ENCODE results near the gene GLT1D1.
A peak's percentile ranks its signal among the peaks of the same experiment; 100 is the strongest.

GLT1D1 gene

GRCh38 chr12:128914908-128915563 lies 61.8 kb downstream of the GLT1D1 start:
- no peak for DNase-seq (ENCODE audit: low spot score)

DNA sequence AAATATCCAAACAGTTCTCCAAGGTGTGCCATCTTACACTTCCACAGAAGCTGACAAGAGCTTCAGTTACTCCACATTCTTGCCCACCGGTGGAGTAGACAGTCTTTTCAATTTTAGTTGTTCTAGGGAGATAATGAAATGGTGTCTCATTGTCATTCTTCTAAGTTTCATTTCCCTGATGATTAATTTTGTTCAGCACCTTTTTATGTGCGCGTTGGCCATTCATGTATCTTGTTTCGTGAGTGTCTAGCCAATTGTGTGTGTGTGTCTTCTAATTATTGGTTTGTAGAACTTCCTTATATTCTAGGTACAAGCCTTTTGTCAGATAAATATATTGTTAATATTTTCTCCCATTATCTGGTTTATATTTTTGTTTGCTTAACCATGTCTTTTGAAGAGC lies 63.1 kb downstream of the GLT1D1 start:
- DNase-seq (ENCODE audit: low spot score): no peak

DNA sequence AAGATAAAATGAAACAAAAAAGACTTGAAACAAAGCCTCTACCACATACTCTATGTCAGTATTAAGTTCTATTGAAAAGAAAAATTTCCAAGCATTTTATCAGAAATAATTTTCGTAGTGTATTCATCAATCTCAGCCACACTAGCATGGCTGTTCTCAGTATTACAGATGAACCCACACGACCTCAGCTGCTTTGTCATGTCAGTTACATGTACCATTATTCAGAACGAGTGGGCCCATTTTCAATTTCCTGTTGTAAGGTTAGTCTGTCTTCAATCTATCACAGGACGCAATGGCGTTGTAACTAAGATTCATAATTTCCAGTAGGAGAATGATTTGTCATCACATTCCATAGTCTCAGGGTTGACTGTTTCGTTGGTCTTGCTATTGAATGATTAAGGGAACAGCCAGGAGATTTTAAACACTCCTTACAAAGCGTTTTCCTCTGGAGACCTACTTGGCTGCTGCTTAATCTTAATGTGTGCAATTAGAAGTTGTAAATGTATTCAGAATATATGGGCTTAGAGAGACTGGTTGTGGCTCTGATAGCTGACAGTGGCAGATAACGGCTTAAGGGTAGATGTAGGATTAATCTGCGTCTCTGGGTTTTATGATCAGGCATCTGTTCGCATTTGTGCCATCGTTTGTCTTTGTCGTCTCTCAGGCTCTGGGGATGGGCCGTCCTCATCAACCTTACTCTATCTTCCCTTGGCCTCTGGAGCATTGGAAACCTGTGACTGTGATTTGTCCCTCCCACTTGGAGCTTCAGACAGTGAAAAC lies 65.4 kb downstream of the GLT1D1 start:
- peak; percentile 43 for DNase-seq (ENCODE audit: low spot score)

DNA sequence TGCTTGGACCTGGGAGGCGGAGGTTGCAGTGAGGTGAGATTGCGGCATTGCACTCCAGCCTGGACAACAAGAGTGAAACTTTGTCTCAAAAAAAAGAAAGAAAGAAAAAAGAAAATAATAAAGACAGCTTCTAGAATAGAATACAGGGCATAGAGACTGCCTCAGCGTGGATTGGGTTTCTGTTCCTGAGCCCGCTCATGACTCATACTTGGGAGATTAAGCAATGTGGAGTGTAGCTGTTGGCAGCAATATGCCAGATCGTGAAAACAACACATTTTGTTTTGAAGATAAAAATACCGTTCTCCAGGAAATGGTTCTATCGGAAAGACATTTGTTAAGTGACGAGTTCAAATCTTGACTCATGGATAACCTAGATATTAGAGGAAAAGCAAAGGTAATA lies 67.2 kb downstream of the GLT1D1 start:
- DNase-seq (ENCODE audit: low spot score): peak; percentile 37

GRCh38 chr12:128928361-128928760 lies 75.1 kb downstream of the GLT1D1 start:
- no peak for DNase-seq (ENCODE audit: low spot score)

DNA sequence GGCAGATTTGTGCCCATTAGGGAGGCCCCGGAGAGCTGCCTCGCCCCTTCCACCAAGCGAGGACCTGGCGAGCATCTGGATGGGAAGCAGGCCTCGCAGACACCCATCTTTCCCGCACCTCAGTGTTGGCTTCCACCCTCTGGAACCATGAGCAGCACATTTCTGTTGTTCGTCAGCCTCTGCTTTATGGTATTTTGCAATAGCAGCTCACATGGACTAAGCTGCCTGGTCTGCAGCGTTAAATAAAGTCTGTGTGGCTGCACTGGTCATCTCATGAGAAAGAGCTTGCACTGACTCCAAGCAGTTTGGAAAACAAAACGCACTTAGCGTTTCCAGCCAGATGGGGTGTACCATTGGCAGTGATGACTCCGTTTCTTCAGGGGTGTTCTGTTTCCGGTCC lies 75.8 kb downstream of the GLT1D1 start:
- DNase-seq (ENCODE audit: low spot score): no peak

GRCh38 chr12:128930606-128931005 lies 77.3 kb downstream of the GLT1D1 start:
- DNase-seq (ENCODE audit: low spot score): no peak

- DNase-seq (ENCODE audit: low spot score): no peak
Observed at GRCh38 chr12:128932521-128932920, 79.2 kb downstream of the GLT1D1 start.

- DNase-seq (ENCODE audit: low spot score): no peak
Observed at GRCh38 chr12:128933039-128933438, 79.8 kb downstream of the GLT1D1 start.

DNA sequence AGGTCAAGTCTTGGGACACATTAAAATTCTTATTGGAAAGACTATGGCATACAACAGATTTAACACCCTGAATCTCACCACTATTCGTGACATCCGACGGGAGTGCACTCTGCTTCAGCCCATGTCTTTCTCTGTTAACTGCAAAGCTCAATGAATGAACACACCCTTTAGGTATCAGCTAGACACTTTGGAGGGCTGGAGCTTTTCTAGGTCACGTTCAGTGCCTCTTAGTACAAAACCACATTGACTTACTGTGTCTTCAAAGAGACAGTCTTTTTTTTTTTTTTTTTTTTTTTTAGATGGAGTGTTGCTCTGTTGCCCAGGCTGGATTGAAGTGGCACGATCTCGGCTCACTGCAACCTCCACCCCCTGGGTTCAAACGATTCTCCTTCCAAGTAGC lies 80.6 kb downstream of the GLT1D1 start:
- DNase-seq (ENCODE audit: low spot score): no peak

DNA sequence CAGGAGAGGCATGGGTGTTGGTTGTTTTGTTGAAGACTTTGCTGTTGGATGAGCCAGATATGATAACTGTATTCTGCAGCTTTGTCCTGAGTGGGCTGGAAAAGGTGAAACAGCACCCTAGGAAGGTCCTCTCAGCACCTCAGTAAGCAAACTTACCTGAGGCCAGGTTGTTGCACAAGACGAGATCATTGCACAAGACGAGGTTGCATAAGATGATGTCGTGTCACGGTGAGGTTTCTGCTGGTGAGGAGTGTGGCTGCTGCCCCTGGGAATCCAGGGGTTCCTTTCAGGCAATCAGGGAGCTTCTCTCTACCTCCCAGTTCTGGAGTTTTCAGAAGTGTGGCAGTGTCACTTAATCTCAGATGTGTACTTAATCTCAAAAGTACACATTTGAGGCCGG lies 85.6 kb downstream of the GLT1D1 start:
- DNase-seq (ENCODE audit: low spot score): no peak

DNA sequence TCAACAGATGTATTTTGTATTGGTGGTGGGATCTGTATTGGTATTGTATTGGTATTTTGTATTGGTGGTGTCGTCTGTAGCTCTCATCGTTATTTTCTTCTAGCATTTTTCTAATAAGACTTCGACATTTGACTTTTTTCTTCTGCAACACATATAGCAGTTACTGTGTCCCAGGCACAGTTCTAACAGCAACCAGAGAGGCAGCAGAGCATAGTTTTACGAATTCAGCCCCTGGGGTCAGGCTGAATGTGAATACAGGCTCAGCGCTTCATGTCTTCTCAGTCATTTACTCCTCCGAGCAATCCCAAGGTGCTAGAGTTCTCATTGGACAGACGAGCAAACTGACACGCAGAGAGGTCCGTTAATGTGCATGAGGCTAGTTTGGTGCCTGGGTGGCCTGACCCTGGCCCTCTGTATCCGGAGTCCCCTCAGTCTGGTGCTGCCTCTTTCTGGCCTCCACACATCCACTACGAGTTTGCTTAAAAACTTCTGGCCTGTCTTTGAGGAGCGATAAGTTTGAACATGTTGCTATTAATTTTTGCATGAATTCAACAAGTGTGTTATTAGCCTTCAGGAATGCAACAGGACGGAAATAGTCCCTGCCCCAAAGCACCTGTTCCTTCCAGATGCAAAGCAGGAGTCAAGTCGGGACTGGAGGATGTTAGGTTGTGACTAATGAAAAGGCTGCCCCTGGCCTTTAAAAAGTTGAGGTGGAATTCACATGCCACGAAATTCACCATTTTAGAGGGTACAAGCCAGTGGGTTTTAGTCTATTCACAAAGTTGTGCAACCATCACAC lies 87.0 kb downstream of the GLT1D1 start:
- no peak for DNase-seq (ENCODE audit: low spot score)

DNA sequence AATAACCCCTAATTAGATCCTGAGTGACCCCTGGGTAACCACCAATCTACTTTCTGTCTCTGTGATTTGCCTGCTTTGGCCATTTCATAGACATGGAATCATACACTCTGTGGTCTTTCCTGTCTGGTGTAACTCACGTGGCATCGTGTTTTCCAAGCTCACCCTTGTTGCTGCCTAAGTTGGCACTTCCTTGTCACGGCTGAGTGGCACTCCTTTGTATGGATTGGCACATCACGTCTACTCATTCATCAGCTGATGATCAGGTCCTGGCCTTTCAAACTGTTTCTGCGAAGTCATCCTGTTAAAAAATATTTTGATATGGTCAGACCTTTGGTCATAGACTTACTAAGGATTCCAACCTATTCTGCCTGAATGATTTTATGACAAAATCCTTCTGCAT lies 87.7 kb downstream of the GLT1D1 start:
- no peak for DNase-seq (ENCODE audit: low spot score)

GRCh38 chr12:128942960-128943477 lies 89.7 kb downstream of the GLT1D1 start:
- no peak for DNase-seq (ENCODE audit: low spot score)

DNA sequence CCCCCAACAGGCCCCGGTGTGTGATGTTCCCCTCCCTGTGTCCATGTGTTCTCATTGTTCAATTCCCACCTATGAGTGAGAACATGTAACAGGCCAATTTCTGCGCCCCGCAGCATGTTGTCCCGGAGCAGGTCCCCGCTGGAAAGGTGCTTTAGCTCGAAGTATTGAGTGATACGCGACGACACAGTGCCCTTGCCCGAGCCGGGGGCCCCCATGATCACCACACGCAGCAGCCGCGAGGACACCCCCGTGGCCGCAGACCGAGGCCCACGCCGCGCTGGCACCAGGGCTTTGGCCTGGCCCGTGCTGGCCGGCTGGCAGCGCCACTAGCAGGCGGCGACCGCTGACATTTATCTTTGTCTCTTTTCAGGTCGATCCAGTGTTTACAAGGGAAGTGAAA lies 91.7 kb downstream of the GLT1D1 start:
- DNase-seq (ENCODE audit: low spot score): no peak

DNA sequence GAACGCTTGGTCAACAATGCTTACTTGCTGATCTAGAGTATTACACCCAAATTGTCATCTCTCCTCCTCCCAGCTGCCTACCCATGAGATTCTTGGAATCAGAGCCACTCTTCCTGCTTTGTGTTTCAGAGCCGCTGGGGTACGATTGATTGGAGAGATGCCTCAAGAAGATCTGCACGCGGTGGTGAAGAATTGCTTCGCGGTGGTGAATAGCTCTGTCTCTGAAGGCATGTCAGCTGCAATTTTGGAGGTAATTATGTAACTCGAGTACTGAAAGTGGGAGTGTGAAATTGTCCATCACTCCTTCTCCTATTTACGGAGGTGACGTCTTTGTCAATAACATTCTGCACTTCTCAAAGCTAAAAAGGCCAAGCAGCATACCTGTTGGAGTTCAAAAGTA lies 93.9 kb downstream of the GLT1D1 start:
- DNase-seq (ENCODE audit: low spot score): no peak

DNA sequence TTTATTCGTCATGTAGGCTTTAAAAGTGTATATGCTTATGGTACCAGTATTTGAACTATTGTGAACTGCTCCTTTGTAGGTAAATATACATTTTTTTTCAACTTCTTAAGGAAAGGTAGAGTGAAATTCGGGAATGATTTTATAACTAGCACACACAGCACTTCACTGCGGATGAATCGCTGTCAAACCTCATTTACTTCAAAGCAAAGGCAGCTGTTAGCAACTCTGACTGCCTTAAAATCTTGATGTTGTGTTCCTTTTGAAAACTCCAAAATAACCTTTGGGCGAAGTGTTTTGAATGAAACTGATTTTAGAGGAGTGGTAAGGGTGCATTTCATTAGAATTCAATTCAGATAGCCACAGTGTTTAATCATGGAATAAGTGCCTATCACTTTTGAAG lies 95.8 kb downstream of the GLT1D1 start:
- no peak for DNase-seq (ENCODE audit: low spot score)

DNA sequence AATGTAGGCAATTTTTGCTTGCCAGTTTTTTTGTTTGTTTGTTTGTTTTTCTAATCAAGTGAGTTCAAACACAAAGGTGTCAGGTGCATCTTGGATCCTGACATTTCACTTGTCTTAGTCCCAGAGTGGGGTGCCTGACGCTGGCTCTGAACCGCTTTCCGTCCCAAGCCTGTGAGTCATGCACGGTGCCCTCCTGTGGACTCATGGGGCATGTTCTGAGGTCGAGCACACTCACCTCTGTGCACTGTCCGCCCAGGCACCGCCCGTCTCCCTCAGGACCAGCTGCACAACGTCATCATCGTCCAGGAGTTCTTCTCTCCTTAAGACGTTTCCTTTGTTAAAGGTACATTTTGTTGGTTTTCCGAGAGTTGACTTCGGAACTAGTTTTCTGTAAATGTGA lies 98.2 kb downstream of the GLT1D1 start:
- DNase-seq (ENCODE audit: low spot score): no peak

GRCh38 chr12:128956755-128957154 lies 103.5 kb downstream of the GLT1D1 start:
- DNase-seq (ENCODE audit: low spot score): no peak

- DNase-seq (ENCODE audit: low spot score): no peak
Observed at GRCh38 chr12:128959901-128960300, 106.6 kb downstream of the GLT1D1 start.

- DNase-seq (ENCODE audit: low spot score): peak; percentile 24
Observed at GRCh38 chr12:128961308-128961902, 108.1 kb downstream of the GLT1D1 start.

DNA sequence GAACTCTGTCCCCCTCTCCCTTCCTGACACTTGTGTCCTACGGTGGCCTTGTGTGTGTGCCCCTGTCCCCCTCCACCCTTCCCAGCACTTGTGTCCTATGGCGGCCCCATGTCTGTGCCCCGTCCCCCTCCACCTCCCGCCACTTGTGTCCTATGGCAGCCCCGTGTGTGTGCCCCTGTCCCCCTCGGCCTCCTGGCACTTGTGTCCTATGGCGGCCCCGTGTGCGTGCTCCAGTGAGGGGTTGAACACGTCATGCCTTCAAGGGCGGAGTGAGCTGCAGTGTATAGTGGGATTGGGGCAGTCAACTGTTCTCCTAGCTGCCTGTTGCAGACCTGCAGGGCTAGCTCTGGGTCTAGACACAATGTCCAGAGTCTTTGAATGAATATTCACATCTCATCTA lies 108.7 kb downstream of the GLT1D1 start:
- DNase-seq (ENCODE audit: low spot score): no peak
